GM18502 (cell line): Measurements from ENCODE around the gene CCDC154.

Experiments used
- ATAC-seq: cut with Tn5 transposase; IDR thresholded peaks from one replicate; pipeline ENCODE4 v1.9.1; 2021; ENCODE audit warnings: mild to moderate bottlenecking; ENCODE audit not compliant: unreplicated experiment, poor library complexity

Gene CCDC154

DNA sequence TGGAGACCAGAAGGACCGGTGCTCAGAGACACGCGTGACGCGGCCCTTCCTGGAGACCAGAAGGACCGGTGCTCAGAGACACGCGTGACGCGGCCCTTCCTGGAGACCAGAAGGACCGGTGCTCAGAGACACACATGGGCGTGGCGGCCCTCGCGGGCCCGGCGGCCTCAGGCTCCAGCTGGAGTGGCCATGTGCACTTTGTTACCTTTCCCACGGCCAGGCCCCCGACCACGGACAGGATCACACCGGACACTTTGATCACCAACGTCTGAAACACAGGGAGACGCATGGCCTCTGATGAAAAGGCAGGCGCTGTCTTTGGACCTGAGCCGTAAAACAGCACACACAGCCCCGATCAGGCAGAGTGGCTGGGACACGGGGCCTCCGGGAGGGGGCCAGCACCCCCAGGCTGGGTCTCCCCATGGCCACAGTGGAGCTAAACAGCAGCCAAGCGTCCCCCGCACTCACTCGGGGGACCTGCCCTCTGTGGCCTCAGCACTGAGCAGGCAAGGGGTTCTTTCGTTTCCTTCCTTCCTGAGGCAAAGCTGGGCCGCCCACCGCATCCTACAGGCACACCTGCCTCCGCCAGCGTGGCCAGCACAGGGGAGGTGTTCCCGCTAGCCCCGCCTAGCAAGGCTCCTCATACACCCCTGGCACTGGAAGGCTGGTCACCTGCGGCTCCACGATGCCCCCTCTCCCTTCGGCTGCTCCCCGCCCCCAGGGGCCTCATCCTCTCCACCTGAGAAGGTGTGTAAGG, 13.3 kb upstream of the CCDC154 start:
- no peak for ATAC-seq

DNA sequence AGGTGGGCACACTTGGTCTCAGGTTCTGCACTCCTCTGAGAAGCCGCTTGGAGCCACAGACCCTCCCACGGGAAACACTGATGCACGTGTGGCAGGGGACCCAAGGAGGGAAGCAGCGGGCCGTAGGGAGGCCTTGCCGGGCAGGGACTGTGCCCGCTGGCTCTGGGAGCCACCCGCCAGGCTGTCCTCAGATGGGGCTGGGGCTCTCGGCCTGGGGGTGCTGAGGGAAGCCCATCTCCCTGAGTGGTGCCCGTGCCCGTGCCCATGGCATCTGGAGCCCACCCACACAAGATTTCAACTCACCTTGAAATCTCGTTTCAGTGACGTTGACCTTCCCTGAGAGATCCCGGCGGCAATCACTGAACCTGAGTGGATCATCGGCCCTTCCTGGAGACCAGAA, 12.6 kb upstream of the CCDC154 start:
- ATAC-seq: no peak

- ATAC-seq: no peak
Observed at GRCh38 chr16:1455190-1456171, 11.1 kb upstream of the CCDC154 start.

DNA sequence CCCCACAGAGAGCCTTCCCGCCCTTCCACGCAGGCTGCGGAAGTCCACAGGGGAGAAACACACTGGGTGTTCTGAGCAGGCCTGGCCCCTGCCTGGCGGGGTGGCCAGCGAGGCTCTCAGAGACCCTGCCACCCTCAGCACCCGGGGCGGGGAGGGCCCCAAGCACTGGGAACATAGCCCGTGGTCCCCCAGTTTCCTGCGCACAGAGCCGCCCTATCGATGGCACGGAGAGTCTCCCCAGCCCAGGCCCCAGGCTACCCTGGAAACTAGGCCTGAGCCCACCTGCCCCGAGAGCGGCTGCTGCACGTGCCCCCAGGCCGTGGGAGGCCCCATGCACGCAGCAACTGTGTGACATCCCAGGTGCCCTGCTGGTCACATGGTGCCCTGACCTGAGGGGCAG, 10.2 kb upstream of the CCDC154 start:
- ATAC-seq: no peak

DNA sequence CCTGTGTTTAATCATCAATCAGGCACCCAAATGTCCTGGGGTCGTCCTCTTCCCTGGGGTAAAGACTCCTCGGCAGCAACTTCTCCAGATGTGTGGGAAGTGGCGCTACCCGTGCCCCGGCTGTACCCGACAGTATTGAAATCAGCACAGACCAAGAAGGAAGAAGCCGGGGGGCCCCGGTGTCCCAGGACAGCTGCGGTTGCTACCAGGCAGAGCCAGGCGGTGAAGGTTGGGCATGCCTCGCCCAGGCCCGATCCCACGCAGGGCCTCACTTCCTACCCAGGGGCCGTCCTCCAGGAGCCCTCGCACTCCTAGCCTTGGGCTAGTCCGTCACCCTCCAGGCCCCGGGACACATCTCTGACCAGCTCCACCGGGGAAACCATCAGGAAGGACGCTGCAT, 9.0 kb upstream of the CCDC154 start:
- ATAC-seq: no peak

DNA sequence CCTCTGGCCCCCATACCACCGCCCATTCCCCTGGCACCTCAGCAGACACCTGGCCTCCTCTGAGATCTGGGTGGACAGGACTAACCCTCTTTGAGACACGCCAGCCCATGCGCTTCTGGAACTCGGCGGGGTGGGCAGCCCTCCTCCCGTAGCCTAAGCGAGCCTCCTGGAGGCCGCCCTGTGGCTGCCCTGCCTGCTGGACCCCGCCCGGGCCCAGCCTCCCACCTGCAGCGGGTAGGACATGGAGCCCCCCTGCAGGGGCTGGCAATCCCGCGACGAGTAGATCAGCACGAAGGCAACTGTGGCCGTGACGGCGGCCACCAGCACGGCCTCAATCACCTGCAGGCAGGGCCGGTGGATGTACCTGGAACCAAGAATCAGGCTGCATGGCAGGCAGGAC, 8.2 kb upstream of the CCDC154 start:
- no peak for ATAC-seq

DNA sequence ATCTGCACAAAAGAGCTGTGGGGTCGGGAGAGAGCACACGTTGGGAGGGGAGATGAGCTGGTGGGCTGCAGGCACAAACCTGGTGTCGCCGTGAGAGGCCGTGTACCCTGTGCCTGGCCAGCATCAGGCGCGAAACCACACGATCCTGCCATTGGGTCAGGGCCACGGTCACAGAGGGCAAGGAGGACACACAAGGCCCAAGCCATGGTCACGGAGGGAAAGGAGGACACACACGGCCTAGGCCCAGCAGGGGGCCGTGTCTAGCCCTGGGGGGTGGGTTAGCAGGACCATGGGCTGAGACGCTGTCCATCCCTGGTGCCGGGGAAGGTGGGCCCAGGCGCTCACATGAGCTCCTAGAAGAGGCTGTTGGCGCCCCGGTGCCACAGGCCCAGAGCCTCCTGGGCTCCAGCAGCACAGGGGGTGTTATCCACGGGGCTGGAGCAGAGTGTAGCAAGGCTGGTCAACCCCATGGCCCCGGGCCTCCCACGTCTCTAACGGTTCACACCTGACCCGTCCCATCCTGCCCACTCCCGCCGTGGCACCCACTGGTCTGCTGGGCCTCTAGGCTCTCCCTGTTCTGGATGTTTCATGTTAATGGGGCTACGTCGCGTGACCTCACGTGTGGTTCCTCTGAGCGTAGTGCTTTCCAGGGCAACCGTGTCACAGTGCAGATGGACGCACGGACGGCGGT, 7.5 kb upstream of the CCDC154 start:
- no peak for ATAC-seq

GRCh38 chr16:1450841-1451240, 6.5 kb upstream of the CCDC154 start:
- no peak for ATAC-seq

- no peak for ATAC-seq
Observed at GRCh38 chr16:1450218-1450617, 5.9 kb upstream of the CCDC154 start.

GRCh38 chr16:1449201-1449788, 4.9 kb upstream of the CCDC154 start:
- ATAC-seq: no peak

GRCh38 chr16:1448536-1449116, 4.3 kb upstream of the CCDC154 start:
- ATAC-seq: no peak

DNA sequence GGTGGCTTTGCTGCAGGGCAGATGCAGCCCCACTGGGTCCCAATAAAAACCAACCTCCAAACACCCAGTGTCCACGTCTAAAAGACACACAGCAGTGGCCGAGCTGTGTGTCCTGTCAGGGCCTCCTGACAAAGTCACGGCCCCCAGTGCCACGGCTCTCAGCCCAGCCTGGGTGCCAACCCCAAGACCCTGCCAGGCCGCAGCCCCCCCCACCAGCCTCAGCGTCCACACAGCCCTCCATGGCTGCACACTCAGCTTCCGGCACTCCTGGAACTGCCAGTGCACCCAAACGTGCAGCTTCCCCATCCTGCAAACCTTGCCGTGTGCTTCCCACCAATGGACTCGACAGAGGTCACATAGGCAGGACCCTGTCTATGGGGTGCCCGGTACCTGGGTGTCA, 3.6 kb upstream of the CCDC154 start:
- no peak for ATAC-seq

GRCh38 chr16:1446296-1447080, 2.1 kb upstream of the CCDC154 start:
- ATAC-seq: no peak

DNA sequence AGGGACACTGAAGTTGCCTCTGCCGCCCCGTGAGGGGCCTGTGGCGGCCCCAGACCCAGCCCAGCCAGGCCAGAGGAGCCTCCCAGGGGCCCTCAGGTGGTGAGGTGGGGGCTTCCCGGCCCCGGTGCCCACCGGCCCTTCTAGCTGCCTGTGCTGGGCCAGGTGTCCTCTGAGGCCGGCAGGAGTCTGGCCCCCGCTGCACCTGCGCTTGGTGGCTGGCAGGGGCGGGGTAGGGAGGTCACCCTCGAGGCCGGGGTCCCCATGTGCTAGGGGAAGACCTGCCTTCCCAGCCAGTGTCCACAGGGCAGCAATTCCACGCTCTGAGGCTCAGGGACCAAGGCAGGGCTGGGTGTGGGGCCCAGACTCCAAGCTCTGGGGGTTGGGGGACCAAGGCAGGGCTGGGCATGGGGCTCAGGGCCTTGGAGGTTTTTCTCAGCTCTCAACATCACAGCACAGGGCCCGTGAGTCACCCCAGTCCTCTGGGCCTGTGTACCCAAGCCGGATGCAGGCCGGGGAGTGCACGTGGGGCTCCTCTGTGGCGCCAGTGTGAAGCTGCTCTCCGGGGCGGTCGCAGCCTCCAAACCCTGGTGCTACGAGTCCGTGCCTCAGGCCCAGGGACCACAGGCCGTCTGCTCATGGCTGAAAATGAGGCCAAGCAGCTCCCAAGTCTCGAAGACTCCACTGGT, 1.3 kb upstream of the CCDC154 start:
- no peak for ATAC-seq

GRCh38 chr16:1444730-1445517, 568 bp upstream of the CCDC154 start:
- ATAC-seq: no peak

GRCh38 chr16:1443403-1443973, 868 bp downstream of the CCDC154 start:
- no peak for ATAC-seq

DNA sequence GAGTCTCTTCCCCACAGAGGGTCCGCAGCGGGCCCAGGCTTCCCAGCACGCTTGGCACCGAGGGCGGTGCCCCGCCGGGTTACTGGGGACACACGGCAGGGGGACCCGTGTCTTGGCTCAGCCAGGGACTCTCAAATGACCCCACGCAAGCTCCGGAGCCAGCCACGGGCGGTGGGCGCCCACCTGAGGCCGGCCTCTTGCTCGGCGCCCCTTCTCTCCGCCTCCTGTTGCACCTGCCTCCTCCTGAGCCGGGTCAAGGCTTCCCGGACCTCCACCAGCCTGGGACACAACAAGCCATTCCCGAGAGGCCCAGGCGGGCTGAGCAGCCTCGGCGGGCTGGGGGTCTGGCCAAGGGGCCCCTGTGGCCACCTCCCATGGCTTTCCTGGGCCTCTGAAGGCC, 1.7 kb downstream of the CCDC154 start:
- ATAC-seq: no peak

DNA sequence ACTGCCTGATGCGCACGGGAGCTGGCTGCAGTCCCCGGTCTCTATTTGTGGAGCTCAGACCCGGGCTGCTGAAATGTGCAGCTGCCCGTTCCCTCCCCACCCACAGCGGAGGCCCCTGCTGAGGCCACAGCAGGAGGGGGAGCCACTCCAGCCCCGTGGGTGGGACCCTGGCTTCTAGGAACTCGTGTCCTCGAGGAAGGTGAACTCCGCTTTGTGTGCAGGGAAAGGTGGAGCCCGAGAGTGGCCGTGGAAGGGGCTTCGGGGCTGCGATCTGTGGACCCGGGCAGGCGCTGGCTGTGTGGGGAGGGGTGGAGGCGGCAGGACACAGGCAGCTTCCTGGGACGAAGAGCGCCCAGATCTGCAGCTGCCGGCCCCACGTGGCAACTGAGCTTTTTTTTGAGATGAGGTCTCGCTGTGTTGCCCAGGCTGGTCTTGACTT, 2.9 kb downstream of the CCDC154 start:
- no peak for ATAC-seq
